HUES6 (cell line): ENCODE measurements around the gene SYDE2.
"Not testable (repeated sequence)": the region's sequence is repeated elsewhere in the genome, so short reads cannot be mapped to it uniquely, and the experiment has no call there.

Source experiments
- H3K27ac ChIP-seq: 2 replicates; pipeline ENCODE4 v1.7.0; 2013; ENCODE audit warnings: low read depth, mild to moderate bottlenecking, low read length, inconsistent platforms
- H3K27me3 ChIP-seq: 2 replicates; pipeline ENCODE4 v1.6.1; 2013; ENCODE audit warnings: low read length; ENCODE audit not compliant: control insufficient read depth, insufficient read depth
- H3K36me3 ChIP-seq: 2 replicates; pipeline ENCODE4 v1.6.1; 2013; ENCODE audit warnings: low read length; ENCODE audit not compliant: control insufficient read depth, insufficient read depth
- H3K4me1 ChIP-seq: 2 replicates; pipeline ENCODE4 v1.6.1; 2013; ENCODE audit warnings: low read length; ENCODE audit not compliant: control insufficient read depth, insufficient read depth
- H3K4me3 ChIP-seq: 2 replicates; pipeline ENCODE4 v1.5.1; 2013; ENCODE audit warnings: low read depth, low read length
- H3K9ac ChIP-seq: one replicate; pipeline ENCODE4 v1.6.1; 2013; ENCODE audit warnings: mild to moderate bottlenecking, low read length
- H3K9me3 ChIP-seq: 2 replicates; pipeline ENCODE4 v1.6.1; 2013; ENCODE audit warnings: low read depth, low read length; ENCODE audit not compliant: control insufficient read depth, insufficient read depth

SYDE2 gene

DNA sequence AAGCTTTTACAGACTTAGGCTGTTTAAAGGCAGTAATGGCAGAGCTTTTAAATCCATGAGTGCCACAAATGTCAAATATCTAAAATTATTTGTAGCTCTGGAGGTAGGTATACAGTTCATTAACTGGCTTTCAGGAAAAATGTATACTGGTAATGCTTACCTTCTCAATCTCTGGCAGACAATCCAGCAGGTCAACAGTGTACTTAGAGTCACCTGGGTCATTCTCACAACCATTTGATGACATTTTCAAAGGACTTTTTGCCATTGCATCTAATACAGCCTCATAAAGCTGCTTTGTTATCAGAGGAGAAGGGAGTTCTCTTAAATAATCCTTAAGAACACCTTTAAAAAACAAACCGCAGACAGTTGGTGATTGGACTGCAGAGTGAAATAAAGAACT, 31.9 kb downstream of the SYDE2 start:
- peaks cover 8% of the 10 kb centered on the region; the same call in 1 of the 2 replicates for H3K36me3 ChIP-seq
- H3K9me3 ChIP-seq, result no peaks in the 10 kb centered on the region
- H3K9ac ChIP-seq, result no peak overlapping the region
- H3K4me3 ChIP-seq, result no peak overlapping the region
- no peaks in the 10 kb centered on the region for H3K27me3 ChIP-seq
- no peaks in the 10 kb centered on the region for H3K4me1 ChIP-seq
- H3K27ac ChIP-seq, result no peak overlapping the region

DNA sequence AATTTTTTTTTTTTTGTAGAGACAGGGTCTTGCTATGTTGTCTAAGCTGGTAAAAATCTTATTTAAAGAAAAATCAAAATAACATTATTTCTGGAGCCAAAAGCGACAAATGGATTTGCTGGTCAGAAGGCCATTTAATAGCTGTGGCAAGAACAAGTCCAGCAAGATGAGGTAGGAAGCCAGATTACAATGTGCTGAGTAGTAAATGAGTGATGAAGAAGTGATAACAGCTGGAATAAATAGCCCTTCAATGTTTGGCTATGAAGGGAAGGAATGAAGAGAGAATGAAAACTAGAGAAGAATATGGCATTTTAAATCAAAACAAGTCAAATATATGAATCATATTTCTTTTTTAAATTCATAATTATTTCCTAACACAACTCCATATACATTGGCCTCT, 34.5 kb downstream of the SYDE2 start:
- Histone ChIP-seq H3K4me3 (no peak overlapping the region), H3K9me3 (no peaks in the 10 kb centered on the region), H3K9ac (no peak overlapping the region), H3K27ac (no peak overlapping the region), H3K27me3 (no peaks in the 10 kb centered on the region), H3K4me1 (no peaks in the 10 kb centered on the region), H3K36me3 (peaks cover 11% of the 10 kb centered on the region; the same call in 1 of the 2 replicates)

DNA sequence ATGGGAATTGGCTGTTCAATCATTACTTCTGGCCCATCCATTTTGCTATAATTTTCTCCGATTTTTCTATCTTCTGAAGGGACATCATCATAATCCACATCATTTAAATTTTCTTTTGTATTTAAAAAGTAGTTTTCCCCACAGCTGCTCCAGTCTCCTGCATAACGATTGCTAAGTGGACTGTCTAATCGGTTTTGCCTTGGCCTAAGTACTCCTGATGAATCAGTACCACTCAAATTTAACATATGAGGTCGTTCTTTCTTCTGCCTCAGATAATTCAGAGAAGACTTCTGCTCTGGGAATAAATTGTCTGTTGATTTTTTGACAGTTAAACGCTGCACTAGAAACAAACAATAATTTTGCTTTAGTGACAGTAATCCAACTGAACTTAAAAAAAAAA, 41.9 kb downstream of the SYDE2 start:
- Histone ChIP-seq H3K4me1 (no peaks in the 10 kb centered on the region), H3K9me3 (no peaks in the 10 kb centered on the region), H3K27me3 (no peaks in the 10 kb centered on the region), H3K9ac (no peak overlapping the region), H3K4me3 (no peak overlapping the region), H3K36me3 (0 out of 2 replicates have a peak, but pooled peaks cover 3% of the 10 kb centered on the region), H3K27ac (no peak overlapping the region)

DNA sequence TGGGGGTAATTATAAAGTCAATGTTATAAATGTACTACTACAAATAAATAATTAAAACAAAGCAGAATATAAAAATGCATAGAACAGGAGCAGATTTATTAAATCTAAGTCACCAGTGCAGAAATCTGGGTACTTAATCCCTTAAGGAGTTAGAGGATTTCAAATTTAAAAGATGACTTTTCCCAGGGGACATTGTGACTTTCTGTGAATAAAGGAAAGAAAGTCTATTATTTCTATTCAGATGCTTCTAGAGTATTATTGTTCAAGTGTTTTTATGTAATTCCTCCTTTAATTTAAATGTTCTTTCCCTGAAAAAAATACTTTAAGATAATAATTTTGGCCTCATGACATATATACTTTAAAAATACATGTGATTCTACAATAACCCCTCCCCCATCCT, 43.4 kb downstream of the SYDE2 start:
- Histone ChIP-seq H3K4me3 (no peak overlapping the region), H3K36me3 (no peaks in the 10 kb centered on the region), H3K27me3 (no peaks in the 10 kb centered on the region), H3K9me3 (no peaks in the 10 kb centered on the region), H3K9ac (no peak overlapping the region), H3K27ac (no peak overlapping the region), H3K4me1 (peaks cover 5% of the 10 kb centered on the region; the same call in 1 of the 2 replicates)

DNA sequence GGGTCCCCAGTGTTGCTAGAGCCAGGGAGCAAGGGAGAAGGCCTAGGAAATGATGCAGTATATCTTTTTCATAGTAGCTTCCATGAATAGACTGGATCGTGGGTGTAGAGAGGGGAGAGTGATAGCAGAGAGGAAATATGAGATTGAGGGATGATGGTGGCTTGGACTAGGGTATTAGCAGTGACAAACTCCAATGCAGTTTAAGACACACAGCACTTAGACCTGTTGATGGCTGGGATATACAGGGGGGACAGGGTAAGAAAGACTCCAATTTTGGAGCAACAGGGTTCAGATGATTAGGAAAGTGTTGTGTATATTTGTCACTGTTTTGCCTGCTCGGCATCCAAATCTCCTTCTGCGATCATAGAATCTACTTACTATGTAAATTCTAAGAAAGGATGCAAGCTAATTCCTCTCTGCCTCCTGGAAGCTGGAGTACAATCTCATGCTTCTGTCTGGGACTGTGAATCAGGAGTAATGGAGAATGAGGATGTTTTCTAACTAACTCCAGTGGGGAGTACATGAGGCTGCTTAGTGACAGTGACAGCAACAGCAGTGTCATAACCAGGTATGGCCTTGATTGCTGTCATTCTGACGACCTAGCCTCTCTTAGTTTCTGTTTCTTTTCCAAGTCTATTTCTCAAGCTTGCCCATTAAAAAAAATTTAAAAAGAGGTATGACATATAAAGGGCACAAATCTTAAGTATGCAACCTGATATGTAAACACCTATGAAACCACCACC, 47.5 kb downstream of the SYDE2 start:
- Histone ChIP-seq H3K9ac (no peak overlapping the region), H3K9me3 (no peaks in the 10 kb centered on the region), H3K4me1 (peaks cover 13% of the 10 kb centered on the region), H3K27me3 (no peaks in the 10 kb centered on the region), H3K4me3 (no peak overlapping the region), H3K36me3 (no peaks in the 10 kb centered on the region), H3K27ac (no peak overlapping the region)

DNA sequence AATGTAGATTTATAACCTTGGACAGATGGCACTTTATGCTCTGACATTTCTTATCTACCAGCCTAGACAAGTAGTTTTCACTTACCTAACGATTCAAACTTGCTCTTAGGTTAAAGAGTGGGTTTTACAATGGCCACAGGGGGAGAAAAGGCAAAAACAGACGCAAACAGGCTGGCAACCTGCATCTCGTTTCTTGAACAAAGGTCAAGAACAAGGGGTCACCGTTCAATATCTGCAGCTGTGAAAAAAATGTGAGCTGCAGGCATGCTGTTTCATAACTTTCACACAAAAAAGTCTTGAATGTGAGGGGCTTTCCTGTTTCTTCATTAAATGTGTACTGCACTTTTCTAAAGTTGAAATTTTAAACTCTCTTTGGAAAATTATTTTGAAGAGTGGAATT, 49.4 kb downstream of the SYDE2 start:
- Histone ChIP-seq H3K27ac (no peak overlapping the region), H3K4me3 (no peak overlapping the region), H3K36me3 (no peaks in the 10 kb centered on the region), H3K4me1 (peaks cover 18% of the 10 kb centered on the region), H3K9me3 (no peaks in the 10 kb centered on the region), H3K27me3 (no peaks in the 10 kb centered on the region), H3K9ac (no peak overlapping the region)

DNA sequence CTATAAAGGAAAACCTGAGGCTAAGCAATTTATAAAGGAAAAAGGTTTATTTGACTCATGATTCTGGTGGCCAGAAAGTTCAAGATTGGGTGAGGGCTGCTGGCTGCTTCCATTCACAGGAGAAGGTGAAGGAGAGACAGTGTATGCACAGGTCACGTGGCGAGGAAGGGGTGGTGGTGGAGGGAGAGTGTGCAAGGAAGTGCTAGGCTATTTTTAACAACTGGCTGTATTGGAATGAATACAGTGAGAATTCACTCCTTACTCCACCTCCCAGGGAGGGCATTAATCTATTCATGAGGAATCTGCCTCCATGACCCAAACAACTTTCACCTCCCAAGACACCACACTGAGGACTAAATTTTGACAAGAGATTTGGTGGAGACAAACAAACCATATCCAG, 51.0 kb downstream of the SYDE2 start:
- H3K27me3 ChIP-seq, result no peaks in the 10 kb centered on the region
- H3K4me3 ChIP-seq, result no peak overlapping the region
- H3K9ac ChIP-seq, result no peak overlapping the region
- H3K9me3 ChIP-seq, result no peaks in the 10 kb centered on the region
- peaks cover 22% of the 10 kb centered on the region for H3K4me1 ChIP-seq
- no peak overlapping the region for H3K27ac ChIP-seq
- no peaks in the 10 kb centered on the region for H3K36me3 ChIP-seq

DNA sequence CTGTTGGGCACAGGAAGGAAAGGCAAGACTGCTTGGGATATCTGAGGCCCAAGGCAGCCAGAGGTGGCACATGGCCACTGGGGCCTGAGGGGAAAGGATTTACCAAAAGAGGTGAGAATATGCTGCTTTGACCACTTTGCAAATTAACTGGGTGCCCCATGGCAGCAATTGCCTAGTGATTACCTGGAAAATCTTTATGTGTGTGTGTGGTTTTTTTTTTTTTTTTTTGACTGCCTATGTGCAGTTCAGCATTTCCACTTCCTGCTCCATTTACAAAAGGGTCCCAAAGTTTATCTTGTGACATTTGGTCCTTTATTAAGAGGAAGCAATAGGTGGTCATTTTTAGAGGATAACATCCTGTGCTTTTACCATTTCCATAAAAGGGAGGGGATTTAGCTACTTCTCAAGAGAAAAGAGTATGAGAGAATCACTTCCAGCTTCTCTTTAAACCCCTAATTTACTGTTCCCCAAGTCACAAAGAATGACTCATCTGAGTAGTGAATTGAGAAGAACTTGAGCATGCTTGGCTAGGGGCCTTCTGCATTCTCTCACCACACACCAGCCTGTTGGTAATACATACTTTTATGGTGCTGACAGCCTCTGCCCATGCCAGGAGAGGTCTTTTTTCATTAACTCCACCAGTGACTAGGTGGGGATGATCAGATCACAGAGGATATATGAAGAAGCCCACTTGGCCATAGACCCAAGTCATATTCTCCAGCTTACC, 52.1 kb downstream of the SYDE2 start:
- Histone ChIP-seq H3K36me3 (no peaks in the 10 kb centered on the region), H3K27ac (no peak overlapping the region), H3K4me3 (no peak overlapping the region), H3K4me1 (peaks cover 29% of the 10 kb centered on the region), H3K9ac (no peak overlapping the region), H3K9me3 (no peaks in the 10 kb centered on the region), H3K27me3 (no peaks in the 10 kb centered on the region)

DNA sequence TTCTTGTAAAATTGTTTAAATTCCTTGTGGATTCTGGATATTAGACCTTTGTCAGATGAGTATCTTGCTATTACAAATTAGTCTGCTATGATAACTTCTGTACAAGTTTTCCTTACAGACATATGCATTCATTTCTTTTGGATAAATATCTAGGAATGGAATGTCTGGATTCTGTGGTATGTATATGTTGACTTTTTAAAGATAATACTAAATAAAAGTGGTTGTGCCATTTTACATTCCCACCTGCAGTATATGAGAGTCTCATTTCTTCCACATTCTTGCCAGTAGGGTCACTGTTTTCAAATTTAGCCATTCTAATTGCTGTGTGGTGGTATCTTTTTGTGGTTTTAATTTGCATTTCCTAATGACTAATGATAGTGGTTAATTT, 53.9 kb downstream of the SYDE2 start:
- H3K27me3 ChIP-seq, result no peaks in the 10 kb centered on the region
- H3K27ac ChIP-seq, result no peak overlapping the region

DNA sequence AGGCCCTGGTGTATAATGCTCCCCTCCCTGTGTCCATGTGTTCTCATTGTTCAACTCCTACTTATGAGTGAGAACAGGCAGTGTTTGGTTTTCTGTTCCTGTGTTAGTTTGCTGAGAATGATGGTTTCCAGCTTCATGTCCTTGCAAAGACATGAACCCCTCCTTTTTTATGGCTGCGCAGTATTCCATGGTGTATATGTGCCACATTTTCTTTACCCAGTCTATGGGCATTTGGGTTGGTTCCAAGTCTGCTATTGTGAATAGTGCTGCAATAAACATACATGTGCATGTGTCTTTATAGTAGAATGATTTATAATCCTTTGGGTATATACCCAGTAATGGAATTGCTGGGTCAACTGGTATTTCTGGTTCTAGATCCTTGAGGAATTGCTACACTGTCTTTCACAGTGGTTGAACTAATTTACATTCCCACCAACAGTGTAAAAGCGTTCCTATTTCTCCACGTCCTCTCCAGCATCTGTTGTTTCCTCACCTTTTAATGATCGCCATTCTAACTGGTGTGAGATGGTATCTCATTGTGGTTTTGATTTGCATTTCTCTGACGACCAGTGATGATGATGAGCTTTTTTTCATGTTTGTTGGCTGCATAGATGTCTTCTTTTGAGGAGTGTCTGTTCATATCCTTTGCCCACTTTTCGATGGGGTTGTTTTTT, 54.4 kb downstream of the SYDE2 start:
- peaks cover 25% of the 10 kb centered on the region for H3K4me1 ChIP-seq
- H3K27me3 ChIP-seq, H3K4me3 ChIP-seq, H3K9ac ChIP-seq, H3K36me3 ChIP-seq, H3K27ac ChIP-seq, H3K9me3 ChIP-seq: not testable (repeated sequence)

More for the DNA sequence above, 53.9 kb downstream of the SYDE2 start:
- Histone ChIP-seq H3K4me3 (no peak overlapping the region), H3K36me3 (no peaks in the 10 kb centered on the region), H3K4me1 (peaks cover 25% of the 10 kb centered on the region), H3K9me3 (no peaks in the 10 kb centered on the region), H3K9ac (no peak overlapping the region)

DNA sequence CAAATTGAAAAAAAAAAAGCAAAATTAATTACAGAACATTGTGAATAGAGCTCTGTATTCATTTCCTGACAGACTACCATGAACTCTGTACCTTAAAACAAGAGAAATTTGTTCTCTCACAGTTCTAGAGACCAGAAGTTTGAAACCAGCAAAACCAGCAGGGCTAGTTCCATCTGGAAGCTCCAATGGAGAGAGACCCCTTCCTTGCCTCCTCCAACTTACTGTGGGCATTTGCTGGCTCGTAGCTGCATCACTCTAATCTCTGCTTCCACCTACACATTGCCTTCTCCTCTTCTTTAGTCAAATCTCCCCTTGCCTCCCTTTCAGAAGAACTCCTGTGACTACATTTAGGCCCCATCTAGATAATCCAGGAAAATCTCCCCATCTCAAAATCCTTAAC, 56.5 kb downstream of the SYDE2 start:
- H3K4me3 ChIP-seq, result no peak overlapping the region
- no peaks in the 10 kb centered on the region for H3K27me3 ChIP-seq
- no peak overlapping the region for H3K9ac ChIP-seq
- H3K36me3 ChIP-seq, result no peaks in the 10 kb centered on the region
- peaks cover 19% of the 10 kb centered on the region for H3K4me1 ChIP-seq
- H3K27ac ChIP-seq, result no peak overlapping the region
- H3K9me3 ChIP-seq, result no peaks in the 10 kb centered on the region
